ENCODE measurements around the gene BTN1A1.

Gene BTN1A1

GRCh38 chr6:26537160-26537845 lies 37.2 kb downstream of the BTN1A1 start (continued):
- TF ChIP-seq HOXA7 (CRISPR knock-in tag; IDR thresholded peaks at IDR 0.05; ENCODE audit: borderline replicate concordance): no peak
- 0 out of 2 replicates have a peak, but pooled peaks have one; percentile 26 for TF ChIP-seq GLIS1 (tag by site-specific recombination; IDR thresholded peaks at IDR 0.05)
- TF ChIP-seq KLF9 (tag by site-specific recombination; IDR thresholded peaks at IDR 0.05; ENCODE audit: low read depth): peak; percentile 28; the same call in 1 of the 2 replicates
- 0 out of 2 replicates have a peak, but pooled peaks have one; percentile 50 for TF ChIP-seq ZNF280D (tag by site-specific recombination; IDR thresholded peaks at IDR 0.05)
- TF ChIP-seq ZBTB8A (tag by site-specific recombination; IDR thresholded peaks at IDR 0.05): peak; percentile 91
- peak; percentile 90 for TF ChIP-seq ZBTB44 (tag by site-specific recombination; IDR thresholded peaks at IDR 0.05)
- TF ChIP-seq ZNF670 (tag by site-specific recombination; IDR thresholded peaks at IDR 0.05; ENCODE audit: low read depth): no peak
- TF ChIP-seq ZNF626 (tag by site-specific recombination; IDR thresholded peaks at IDR 0.05): no peak
- peak; percentile 49 for TF ChIP-seq YY2 (tag by site-specific recombination; IDR thresholded peaks at IDR 0.05)
- TF ChIP-seq PRDM1 (tag by site-specific recombination; IDR thresholded peaks at IDR 0.05): peak; percentile 14; the same call in 1 of the 2 replicates
- TF ChIP-seq ZEB2 (tag by site-specific recombination; IDR thresholded peaks at IDR 0.05): peak; percentile 89
- TF ChIP-seq ZNF169 (tag by site-specific recombination; IDR thresholded peaks at IDR 0.05): no peak
- peak; percentile 47; the same call in 1 of the 2 replicates for TF ChIP-seq ZNF664 (tag by site-specific recombination; IDR thresholded peaks at IDR 0.05)
- TF ChIP-seq INSM2 (tag by site-specific recombination; IDR thresholded peaks at IDR 0.05): peak; percentile 88
- TF ChIP-seq ZFP37 (tag by site-specific recombination; IDR thresholded peaks at IDR 0.05): peak; percentile 90
- peak; percentile 76 for TF ChIP-seq ZNF449 (tag by site-specific recombination; IDR thresholded peaks at IDR 0.05)
- TF ChIP-seq ZSCAN30 (tag by site-specific recombination; IDR thresholded peaks at IDR 0.05): peak; percentile 99
- TF ChIP-seq GLI2 (tag by site-specific recombination; IDR thresholded peaks at IDR 0.05; ENCODE audit: borderline replicate concordance, low read depth): no peak; the same call in 1 of the 2 replicates
- TF ChIP-seq ZNF223 (tag by site-specific recombination; IDR thresholded peaks at IDR 0.05): peak; percentile 60; the same call in 1 of the 2 replicates
- TF ChIP-seq FEZF1 (tag by site-specific recombination; IDR thresholded peaks at IDR 0.05): peak; percentile 28; the same call in 1 of the 2 replicates
- TF ChIP-seq ZBTB6 (tag by site-specific recombination; IDR thresholded peaks at IDR 0.05): peak; percentile 57; the same call in 1 of the 2 replicates
- TF ChIP-seq GFI1B (tag by site-specific recombination; IDR thresholded peaks at IDR 0.05): peak; percentile 16; the same call in 1 of the 2 replicates
- TF ChIP-seq ZNF624 (tag by site-specific recombination; IDR thresholded peaks at IDR 0.05): peak; percentile 90; the same call in 1 of the 2 replicates
- 0 out of 2 replicates have a peak, but pooled peaks have one; percentile 55 for TF ChIP-seq PBX3 (CRISPR knock-in tag; IDR thresholded peaks at IDR 0.05)
- TF ChIP-seq ZNF629 (tag by site-specific recombination; IDR thresholded peaks at IDR 0.05): peak; percentile 95
- peak; percentile 94 for TF ChIP-seq ZNF24 (tag by site-specific recombination; IDR thresholded peaks at IDR 0.05)
- TF ChIP-seq ZBTB17 (tag by site-specific recombination; IDR thresholded peaks at IDR 0.05): peak; percentile 93
- TF ChIP-seq ZNF610 (tag by site-specific recombination; IDR thresholded peaks at IDR 0.05; ENCODE audit: borderline replicate concordance): peak; percentile 61; the same call in 1 of the 2 replicates
